ENCODE measurements around the gene ARHGAP27. TPM values are rescaled to one million over a fixed set of nuclear protein-coding genes. Genes with fewer than 3 reads are reported as not detected.

Gene ARHGAP27
- total RNA-seq, 1 experiment from 2014 or later, result 61.4 TPM

DNA sequence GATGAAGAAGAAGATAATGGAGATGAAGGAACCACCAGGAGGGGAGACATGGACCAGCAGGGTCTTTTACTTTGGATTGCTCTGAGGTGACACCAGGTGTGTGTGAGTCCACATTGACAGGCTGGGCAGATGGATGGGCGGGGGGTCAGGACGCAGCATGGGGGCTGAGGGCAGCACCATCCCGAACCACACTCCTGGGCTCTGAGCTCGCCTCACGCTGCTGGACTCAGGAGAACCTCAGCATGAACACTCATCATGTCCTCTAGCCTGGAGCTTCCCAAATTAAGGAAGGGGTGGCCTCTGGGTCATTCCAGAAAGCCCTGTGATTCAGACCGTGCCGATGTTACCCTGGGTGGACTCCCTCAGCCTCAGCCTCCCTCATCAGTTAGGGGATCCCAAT is 65.5 kb downstream of the ARHGAP27 start:
- intact Hi-C loops (cut with micrococcal nuclease; ENCODE audit: unreplicated experiment), result no loop called here
- Histone ChIP-seq H2AFZ (no peak overlapping the region), H3K4me2 (no peak overlapping the region), H3K79me2 (ENCODE audit: low read depth) (no peaks in the 10 kb centered on the region), H3K4me3 (no peak overlapping the region), H3K4me1 (replicated peaks; ENCODE audit: insufficient read depth) (peaks cover 33% of the 10 kb centered on the region), H3K27me3 (ENCODE audit: insufficient read depth, low read depth) (no peaks in the 10 kb centered on the region), H3K27ac (no peak overlapping the region), H3F3A (ENCODE audit: insufficient read depth, low read depth) (peaks cover 27% of the 10 kb centered on the region), H3K36me3 (ENCODE audit: low read depth) (no peaks in the 10 kb centered on the region), H4K20me1 (ENCODE audit: insufficient read depth) (no peaks in the 10 kb centered on the region), H3K9me2 (ENCODE audit: insufficient read depth) (no peaks in the 10 kb centered on the region), H3K9me3 (ENCODE audit: insufficient read depth, low read depth) (no peaks in the 10 kb centered on the region)
- TF ChIP-seq EZH2 (IDR thresholded peaks at IDR 0.05; ENCODE audit: low read depth), result no peak
- TF ChIP-seq, protein P1, sequence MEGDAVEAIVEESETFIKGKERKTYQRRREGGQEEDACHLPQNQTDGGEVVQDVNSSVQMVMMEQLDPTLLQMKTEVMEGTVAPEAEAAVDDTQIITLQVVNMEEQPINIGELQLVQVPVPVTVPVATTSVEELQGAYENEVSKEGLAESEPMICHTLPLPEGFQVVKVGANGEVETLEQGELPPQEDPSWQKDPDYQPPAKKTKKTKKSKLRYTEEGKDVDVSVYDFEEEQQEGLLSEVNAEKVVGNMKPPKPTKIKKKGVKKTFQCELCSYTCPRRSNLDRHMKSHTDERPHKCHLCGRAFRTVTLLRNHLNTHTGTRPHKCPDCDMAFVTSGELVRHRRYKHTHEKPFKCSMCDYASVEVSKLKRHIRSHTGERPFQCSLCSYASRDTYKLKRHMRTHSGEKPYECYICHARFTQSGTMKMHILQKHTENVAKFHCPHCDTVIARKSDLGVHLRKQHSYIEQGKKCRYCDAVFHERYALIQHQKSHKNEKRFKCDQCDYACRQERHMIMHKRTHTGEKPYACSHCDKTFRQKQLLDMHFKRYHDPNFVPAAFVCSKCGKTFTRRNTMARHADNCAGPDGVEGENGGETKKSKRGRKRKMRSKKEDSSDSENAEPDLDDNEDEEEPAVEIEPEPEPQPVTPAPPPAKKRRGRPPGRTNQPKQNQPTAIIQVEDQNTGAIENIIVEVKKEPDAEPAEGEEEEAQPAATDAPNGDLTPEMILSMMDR (conservative IDR thresholded peaks at IDR 0.05), result no peak
- DNase-seq, result no peak
- BruUV-seq (replicated peaks), result no TSS peak
- ChIA-PET POLR2A (ENCODE audit: unreplicated experiment) (no interaction called here), CTCF (no interaction called here)

DNA sequence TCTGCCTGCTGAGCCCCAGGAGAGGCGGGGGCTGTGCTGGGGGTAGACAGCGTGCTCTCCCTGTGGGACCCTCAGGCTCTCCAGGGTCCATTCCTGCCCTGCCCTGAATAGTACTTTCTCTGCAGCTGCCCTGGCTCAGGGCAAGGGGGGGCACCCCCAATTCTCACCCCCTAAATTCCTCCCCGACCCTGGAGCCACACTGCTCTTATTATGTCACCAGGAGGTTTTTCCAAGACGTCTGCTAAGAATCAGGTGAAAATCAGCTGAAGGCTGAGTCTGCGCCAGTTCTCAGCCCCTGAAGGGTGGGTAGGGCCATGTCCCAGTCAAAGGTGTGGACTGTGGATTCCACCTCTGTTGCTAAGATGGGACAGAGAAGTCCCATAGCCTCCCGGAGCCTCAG is 66.0 kb downstream of the ARHGAP27 start:
- H3K79me2 ChIP-seq (ENCODE audit: low read depth), result no peaks in the 10 kb centered on the region
- H3K27me3 ChIP-seq (ENCODE audit: insufficient read depth, low read depth), result no peaks in the 10 kb centered on the region
- POLR2A ChIA-PET (ENCODE audit: unreplicated experiment), result no interaction called here
- H3K9me2 ChIP-seq (ENCODE audit: insufficient read depth), result no peaks in the 10 kb centered on the region
- intact Hi-C loops (cut with micrococcal nuclease; ENCODE audit: unreplicated experiment), result no loop called here
- no peaks in the 10 kb centered on the region for H4K20me1 ChIP-seq (ENCODE audit: insufficient read depth)
- H3K9me3 ChIP-seq (ENCODE audit: insufficient read depth, low read depth), result no peaks in the 10 kb centered on the region; the same call in 1 of the 2 replicates
- H3F3A ChIP-seq (ENCODE audit: insufficient read depth, low read depth), result peaks cover 22% of the 10 kb centered on the region
- peaks cover 31% of the 10 kb centered on the region for H3K4me1 ChIP-seq (replicated peaks; ENCODE audit: insufficient read depth)
- DNase-seq, result no peak
- no TSS peak for BruUV-seq (replicated peaks)
- no peak overlapping the region for H3K4me2 ChIP-seq
- no peak overlapping the region for H3K4me3 ChIP-seq
- H3K36me3 ChIP-seq (ENCODE audit: low read depth), result no peaks in the 10 kb centered on the region
- no peak for TF ChIP-seq EZH2 (IDR thresholded peaks at IDR 0.05; ENCODE audit: low read depth)
- H2AFZ ChIP-seq, result no peak overlapping the region
- no peak overlapping the region for H3K27ac ChIP-seq
- CTCF ChIA-PET, result no interaction called here

DNA sequence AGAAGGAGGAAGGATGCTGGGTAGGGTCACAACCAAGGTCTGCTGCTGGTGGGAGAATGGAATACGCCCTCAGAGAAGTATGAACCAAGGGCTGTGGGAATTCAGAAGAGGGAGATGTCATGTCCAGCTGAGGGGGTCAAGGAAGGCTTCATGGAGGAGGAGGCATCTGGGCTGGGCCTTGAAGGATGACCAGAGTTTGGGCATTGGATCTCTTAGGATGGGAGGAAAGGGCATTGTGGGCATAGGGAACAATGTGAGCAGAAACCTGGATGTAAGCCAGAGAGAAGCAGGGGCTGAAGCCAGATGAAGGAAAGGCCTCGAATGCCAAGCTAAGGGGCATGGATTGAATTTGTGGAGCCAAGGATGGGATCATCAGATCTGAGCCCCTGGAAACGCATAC is 66.6 kb downstream of the ARHGAP27 start:
- H3K4me3 ChIP-seq, result no peak overlapping the region
- H3K27me3 ChIP-seq (ENCODE audit: insufficient read depth, low read depth), result no peaks in the 10 kb centered on the region
- no peaks in the 10 kb centered on the region for H3K36me3 ChIP-seq (ENCODE audit: low read depth)
- POLR2A ChIA-PET (ENCODE audit: unreplicated experiment), result no interaction called here
- peaks cover 17% of the 10 kb centered on the region for H3F3A ChIP-seq (ENCODE audit: insufficient read depth, low read depth)
- CTCF ChIA-PET, result no interaction called here
- H4K20me1 ChIP-seq (ENCODE audit: insufficient read depth), result no peaks in the 10 kb centered on the region
- H3K4me2 ChIP-seq, result no peak overlapping the region
- no peaks in the 10 kb centered on the region; the same call in 1 of the 2 replicates for H3K9me3 ChIP-seq (ENCODE audit: insufficient read depth, low read depth)
- no TSS peak for BruUV-seq (replicated peaks)
- H3K4me1 ChIP-seq (replicated peaks; ENCODE audit: insufficient read depth), result peaks cover 26% of the 10 kb centered on the region
- no peak for DNase-seq
- TF ChIP-seq, protein P1 (conservative IDR thresholded peaks at IDR 0.05), result no peak
- TF ChIP-seq EZH2 (IDR thresholded peaks at IDR 0.05; ENCODE audit: low read depth), result no peak
- intact Hi-C loops (cut with micrococcal nuclease; ENCODE audit: unreplicated experiment), result no loop called here
- no peak overlapping the region for H3K27ac ChIP-seq
- H3K9me2 ChIP-seq (ENCODE audit: insufficient read depth), result no peaks in the 10 kb centered on the region
- H3K79me2 ChIP-seq (ENCODE audit: low read depth), result no peaks in the 10 kb centered on the region
- no peak overlapping the region for H2AFZ ChIP-seq

Data from PC-9 (cell line).